HG02798 (cell line): ENCODE results near the gene KLHL3.
"Not testable (repeated sequence)": the region's sequence is repeated elsewhere in the genome, so short reads cannot be mapped to it uniquely, and the experiment has no call there.

Source experiments
- ATAC-seq: cut with Tn5 transposase; IDR thresholded peaks from one replicate; pipeline ENCODE4 v1.9.1; 2021; ENCODE audit warnings: mild to moderate bottlenecking; ENCODE audit not compliant: unreplicated experiment, poor library complexity

The KLHL3 gene

GRCh38 chr5:137672881-137673280 lies 63.0 kb downstream of the KLHL3 start:
- no peak for ATAC-seq

- ATAC-seq: no peak
These were observed 63.9 kb downstream of the KLHL3 start for GRCh38 chr5:137672001-137672400.

- no peak for ATAC-seq
These were observed 66.1 kb downstream of the KLHL3 start for GRCh38 chr5:137669811-137670210.

- no peak for ATAC-seq
These were observed 67.3 kb downstream of the KLHL3 start for GRCh38 chr5:137668637-137669036.

GRCh38 chr5:137667341-137667740 lies 68.5 kb downstream of the KLHL3 start:
- no peak for ATAC-seq

- ATAC-seq: no peak
These were observed 69.0 kb downstream of the KLHL3 start for GRCh38 chr5:137666901-137667300.

- peak; percentile 30 for ATAC-seq
These were observed 69.4 kb downstream of the KLHL3 start for GRCh38 chr5:137666461-137666850.

- ATAC-seq: peak; percentile 100
These were observed 70.0 kb downstream of the KLHL3 start for GRCh38 chr5:137665678-137666460.

GRCh38 chr5:137660349-137660817 lies 75.5 kb downstream of the KLHL3 start:
- peak; percentile 88 for ATAC-seq

- ATAC-seq: no peak
These were observed 76.7 kb downstream of the KLHL3 start for GRCh38 chr5:137659209-137659608.

- no peak for ATAC-seq
These were observed 77.6 kb downstream of the KLHL3 start for GRCh38 chr5:137658324-137658723.

GRCh38 chr5:137657073-137657472 lies 78.8 kb downstream of the KLHL3 start:
- ATAC-seq: no peak

GRCh38 chr5:137656558-137656957 lies 79.3 kb downstream of the KLHL3 start:
- ATAC-seq: no peak

- ATAC-seq: no peak
These were observed 84.9 kb downstream of the KLHL3 start for GRCh38 chr5:137651022-137651421.

GRCh38 chr5:137649228-137649935 lies 86.5 kb downstream of the KLHL3 start:
- no peak for ATAC-seq

- ATAC-seq: no peak
These were observed 87.5 kb downstream of the KLHL3 start for GRCh38 chr5:137648361-137648760.

GRCh38 chr5:137647401-137647800 lies 88.5 kb downstream of the KLHL3 start:
- no peak for ATAC-seq

- no peak for ATAC-seq
These were observed 89.1 kb downstream of the KLHL3 start for GRCh38 chr5:137646761-137647160.

GRCh38 chr5:137643081-137643480 lies 92.8 kb downstream of the KLHL3 start:
- ATAC-seq: not testable (repeated sequence)

GRCh38 chr5:137642091-137642490 lies 93.8 kb downstream of the KLHL3 start:
- ATAC-seq: no peak

GRCh38 chr5:137641148-137641547 lies 94.7 kb downstream of the KLHL3 start:
- no peak for ATAC-seq

GRCh38 chr5:137639645-137640044 lies 96.2 kb downstream of the KLHL3 start:
- no peak for ATAC-seq
